Astrocyte of the hippocampus (primary cell): ENCODE measurements around the gene PDCD2.
"Not testable (repeated sequence)": the region's sequence is repeated elsewhere in the genome, so short reads cannot be mapped to it uniquely, and the experiment has no call there.

Source experiments
- DNase-seq: peaks from one replicate; pipeline ENCODE4 v3.0.0; 2011; ENCODE audit warnings: low read depth, low spot score

The PDCD2 gene

DNA sequence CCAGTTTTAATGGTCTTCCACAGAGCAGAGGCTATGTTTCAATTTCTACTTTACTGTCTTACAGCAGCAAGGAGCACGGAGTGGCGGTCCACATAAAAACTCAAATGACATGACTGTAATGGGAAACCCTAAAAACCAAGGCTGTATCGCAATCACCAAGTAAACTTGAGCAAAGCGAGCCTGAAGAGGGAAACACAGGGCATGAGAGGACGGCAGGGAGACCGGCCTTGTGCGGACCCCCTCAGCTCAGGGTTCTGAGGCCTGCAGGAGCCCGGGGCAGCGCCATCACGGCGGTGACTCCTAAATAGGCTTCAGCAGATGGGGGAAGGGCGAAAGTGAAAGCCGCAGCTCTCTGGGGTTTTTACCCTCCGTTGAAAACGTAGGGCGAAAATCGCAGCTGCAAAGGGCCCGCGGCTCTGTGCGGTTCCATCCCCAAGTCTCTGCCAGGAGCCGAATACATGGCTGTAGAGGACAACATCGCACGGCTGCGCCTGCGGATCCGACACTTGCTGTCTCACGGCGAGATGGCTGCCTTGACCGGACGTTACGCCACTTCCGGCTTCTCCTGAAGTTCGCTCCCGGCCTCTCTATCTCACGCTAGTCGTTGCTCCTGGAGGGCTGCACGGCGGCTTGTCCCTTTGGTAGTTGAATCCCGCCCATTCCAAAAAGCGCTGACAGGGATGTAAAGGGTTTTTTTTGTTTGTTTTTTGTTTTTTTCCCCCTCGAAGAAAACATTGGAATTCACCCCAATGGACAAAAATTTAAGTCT, 31.5 kb downstream of the PDCD2 start, which contains the start of gene PSMB1:
PSMB1 (minus strand) TSS at position 543 of the 769 bp plus-strand sequence; CDS start at position 478, 65 bp downstream.
- peak; percentile 97 for DNase-seq

DNA sequence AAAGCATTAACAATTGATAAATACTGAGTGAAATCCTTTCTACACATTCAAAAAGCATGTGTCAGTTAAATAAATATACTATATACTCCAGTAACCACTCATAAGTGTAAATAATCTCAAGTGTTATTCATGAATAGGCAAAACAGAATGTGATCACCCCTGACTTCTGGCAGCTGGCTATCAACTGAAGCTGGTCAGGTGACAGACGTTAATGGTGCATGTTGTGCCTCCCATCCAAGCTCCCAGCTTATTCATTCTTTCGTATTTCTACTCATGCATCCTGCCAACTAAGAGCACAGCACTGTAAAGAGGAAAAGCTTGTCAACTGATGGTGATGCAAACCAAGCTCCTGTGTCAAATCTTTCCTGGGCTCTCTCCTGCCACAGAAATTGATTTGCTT, 39.0 kb downstream of the PDCD2 start:
- no peak for DNase-seq

DNA sequence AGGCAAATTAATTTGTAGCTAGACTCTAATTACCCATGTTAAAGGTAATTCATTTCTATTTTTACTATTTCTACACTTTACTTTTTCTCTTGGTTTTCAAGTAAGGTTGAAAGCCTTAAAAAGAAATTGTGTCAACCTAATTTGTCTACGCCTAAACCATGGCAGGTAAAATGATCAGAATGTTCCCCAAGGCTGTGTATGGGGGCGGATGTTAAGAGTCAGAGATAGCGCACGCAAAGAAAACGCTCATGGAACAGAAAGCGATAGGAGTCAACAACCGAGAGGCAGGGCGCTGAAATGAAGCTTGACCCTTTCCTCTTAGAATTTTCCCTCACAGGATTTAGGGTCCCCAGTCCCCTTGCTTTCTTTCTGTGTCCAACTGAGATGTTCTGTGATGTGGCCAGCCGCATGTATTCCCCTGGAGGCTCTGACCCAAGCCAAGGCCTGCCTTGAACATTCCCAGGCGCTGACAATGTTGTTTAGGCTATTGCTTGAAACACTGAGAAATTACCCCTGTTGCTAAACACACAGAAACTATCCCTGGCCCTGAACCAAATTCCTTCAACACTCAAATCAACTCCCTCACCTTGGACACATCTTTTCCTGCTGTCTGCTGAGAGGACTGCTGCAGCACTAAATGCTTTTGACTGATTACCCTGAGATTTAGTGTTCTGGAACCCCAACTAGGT, 42.3 kb downstream of the PDCD2 start:
- no peak for DNase-seq

DNA sequence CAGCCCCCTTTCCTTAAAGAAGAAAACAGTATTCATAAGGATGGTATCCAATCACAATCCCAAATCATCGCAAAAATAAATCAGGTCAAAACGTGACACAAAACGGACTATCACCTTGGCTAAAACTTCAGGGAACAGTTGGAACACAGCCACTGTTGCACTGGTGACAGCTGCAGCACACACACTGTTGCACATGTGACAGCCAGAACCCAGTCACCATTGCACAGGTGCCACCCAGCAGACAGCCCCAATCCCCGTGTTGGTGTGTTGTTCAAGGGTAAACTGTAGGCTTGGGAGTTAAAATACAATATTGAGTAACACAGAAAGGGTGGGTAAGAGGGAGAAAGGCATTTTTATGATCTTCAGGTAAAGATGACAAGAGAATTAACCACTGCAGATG, 47.1 kb downstream of the PDCD2 start:
- DNase-seq = no peak

GRCh38 chr6:170536671-170537070, 47.8 kb downstream of the PDCD2 start:
- no peak for DNase-seq

DNA sequence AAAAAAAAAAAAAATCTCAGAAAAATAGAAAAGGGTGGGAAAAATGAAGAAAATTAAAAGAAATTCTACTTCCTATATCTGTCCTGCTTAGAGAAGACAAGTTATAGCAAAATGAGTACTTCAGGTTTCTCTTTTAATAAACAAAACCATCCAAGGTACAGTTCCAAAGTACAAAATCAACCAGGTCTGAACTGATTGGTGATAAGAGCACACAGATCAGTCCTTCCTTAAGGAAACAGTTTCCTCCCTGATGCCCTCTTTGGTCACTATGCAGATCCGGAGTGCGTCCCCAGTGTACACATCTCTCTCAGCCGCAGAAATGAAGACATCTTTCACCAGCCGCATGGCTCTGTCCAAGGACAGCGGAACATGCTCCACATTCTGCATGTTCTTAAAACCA, 49.4 kb downstream of the PDCD2 start:
- DNase-seq = no peak

DNA sequence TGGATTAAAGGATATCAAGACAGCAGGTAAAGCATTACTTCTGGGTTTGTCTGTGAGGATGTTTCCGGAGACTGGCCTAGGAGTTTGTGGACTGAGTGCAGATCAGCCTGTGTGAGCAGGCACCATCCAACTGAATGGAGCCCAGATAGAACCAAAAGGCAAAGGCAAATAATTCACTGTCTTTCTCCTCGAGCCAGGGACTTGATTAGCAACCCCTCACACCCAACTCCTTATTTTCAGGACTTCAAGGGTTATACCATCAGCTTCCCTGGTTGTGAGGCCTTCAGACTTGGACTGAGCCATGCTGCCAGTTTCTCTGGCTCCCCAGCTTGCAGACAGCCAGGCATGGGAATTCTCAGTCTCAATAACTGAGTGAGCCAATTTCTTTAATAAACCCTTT, 50.6 kb downstream of the PDCD2 start:
- DNase-seq = no peak

- DNase-seq = no peak
Observed at GRCh38 chr6:170532867-170533488, 51.5 kb downstream of the PDCD2 start.

- peak; percentile 88 for DNase-seq
Observed at GRCh38 chr6:170529839-170530469, 54.5 kb downstream of the PDCD2 start.

DNA sequence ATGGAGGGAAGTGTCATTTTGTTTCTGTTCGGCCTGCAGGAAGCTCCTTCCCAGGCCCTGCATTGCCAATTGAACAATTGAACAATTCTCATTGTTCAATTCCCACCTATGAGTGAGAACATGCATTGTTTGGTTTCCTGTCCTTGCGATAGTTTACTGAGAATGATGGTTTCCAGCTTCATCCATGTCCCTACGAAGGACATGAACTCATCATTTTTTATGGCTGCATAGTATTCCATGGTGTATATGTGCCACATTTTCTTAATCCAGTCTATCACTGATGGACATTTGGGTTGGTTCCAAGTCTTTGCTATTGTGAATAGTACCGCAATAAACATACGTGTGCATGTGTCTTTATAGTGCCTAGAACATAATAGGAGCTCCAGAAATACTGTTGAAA, 56.4 kb downstream of the PDCD2 start:
- DNase-seq = not testable (repeated sequence)

GRCh38 chr6:170525795-170526194, 58.6 kb downstream of the PDCD2 start:
- no peak for DNase-seq
